NCI-H524 treated with DMSO at 0.1 percent for 48 hours (cell line): ENCODE measurements around the gene LDHB.
"Not testable (repeated sequence)": the region's sequence is repeated elsewhere in the genome, so short reads cannot be mapped to it uniquely, and the experiment has no call there.

Source experiments
- DNase-seq: peaks from one replicate; lab custom pipeline; 2025; lab: John Stamatoyannopoulos, UW

The LDHB gene

GRCh38 chr12:21607701-21608100 is 49.9 kb downstream of the LDHB start:
- DNase-seq, result no peak

DNA sequence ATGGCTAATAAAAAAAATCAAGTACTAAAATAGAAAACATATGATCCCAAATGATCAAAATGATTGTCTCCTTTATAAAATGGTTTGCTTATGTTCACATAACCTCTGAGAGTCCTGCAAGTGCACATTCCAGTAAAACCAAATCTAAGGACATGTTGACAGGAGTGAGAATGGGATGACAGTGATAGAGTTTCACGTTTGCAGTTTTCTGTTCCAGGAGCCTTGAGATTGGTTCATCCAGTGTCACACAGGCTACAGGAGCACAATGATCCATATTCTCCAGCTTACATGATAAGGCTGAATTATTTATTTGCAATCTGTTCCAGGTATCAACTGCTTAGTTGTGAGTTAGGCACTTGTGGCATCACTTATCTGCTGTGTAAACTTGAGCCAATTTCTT is 51.5 kb downstream of the LDHB start:
- DNase-seq, result no peak

GRCh38 chr12:21604245-21605101 is 53.2 kb downstream of the LDHB start, which contains the start of gene GYS2:
Gene GYS2, minus strand, starts transcription at chr12:21604847. Its CDS starts 255 bp downstream, at chr12:21604592.
- DNase-seq, result no peak

DNA sequence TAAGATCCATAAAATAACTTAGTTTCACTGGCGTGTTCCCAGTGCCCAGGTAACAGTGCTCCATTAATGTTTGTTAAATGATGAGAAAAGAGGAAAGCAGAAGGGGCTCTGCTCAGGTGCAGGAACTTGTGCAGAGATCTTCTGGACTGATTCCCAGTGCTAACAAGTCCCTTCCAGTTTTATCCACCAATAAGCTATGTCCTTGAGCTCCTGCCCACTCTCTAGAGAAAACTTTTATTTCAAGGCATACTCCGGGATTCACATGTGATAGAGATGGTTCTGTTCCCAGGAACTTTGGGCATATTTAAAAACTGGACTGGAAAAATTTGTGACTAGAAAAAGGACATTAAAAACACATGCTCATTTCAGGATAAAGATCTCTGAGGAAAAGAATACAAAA is 54.9 kb downstream of the LDHB start:
- DNase-seq, result no peak

GRCh38 chr12:21600196-21600595 is 57.4 kb downstream of the LDHB start:
- DNase-seq, result no peak

GRCh38 chr12:21599143-21599999 is 58.3 kb downstream of the LDHB start:
- DNase-seq, result no peak

DNA sequence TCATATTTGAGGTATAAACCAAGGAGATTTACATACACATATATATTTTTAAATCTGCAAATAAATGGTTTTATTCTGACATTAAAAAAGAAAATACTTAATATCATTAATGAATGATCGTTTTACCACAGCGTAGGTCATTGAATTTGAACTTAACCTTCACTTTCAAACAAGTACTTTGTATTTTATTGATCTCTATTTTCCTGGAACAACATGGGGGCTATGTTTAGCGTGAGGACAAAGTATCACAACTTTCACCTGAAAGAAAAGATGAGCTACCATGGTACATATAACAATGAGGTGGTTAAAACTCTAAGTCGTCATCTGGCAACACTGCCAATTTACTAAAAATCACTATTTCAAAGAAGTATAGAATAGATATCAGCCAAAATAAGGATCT is 59.0 kb downstream of the LDHB start:
- DNase-seq, result no peak

- not testable (repeated sequence) for DNase-seq
Observed at GRCh38 chr12:21595356-21595755, 62.3 kb downstream of the LDHB start.

GRCh38 chr12:21585485-21585884 is 72.2 kb downstream of the LDHB start:
- no peak for DNase-seq
